IPS-18a (cell line): ENCODE data around the gene OBSCN.

ENCODE experiments used
- H3K27ac ChIP-seq: one replicate; pipeline ENCODE4 v1.5.1; 2013; ENCODE audit warnings: low read length
- H3K27me3 ChIP-seq: one replicate; pipeline ENCODE4 v1.6.1; 2013; ENCODE audit warnings: mild to moderate bottlenecking, low read length; ENCODE audit not compliant: control insufficient read depth, insufficient read depth
- H3K36me3 ChIP-seq: one replicate; pipeline ENCODE4 v1.6.1; 2013; ENCODE audit warnings: low read depth, low read length; ENCODE audit not compliant: control insufficient read depth
- H3K4me1 ChIP-seq: one replicate; pipeline ENCODE4 v1.6.1; 2013; ENCODE audit warnings: low read depth, low read length; ENCODE audit not compliant: control insufficient read depth
- H3K4me3 ChIP-seq: one replicate; pipeline ENCODE4 v1.5.1; 2013; ENCODE audit warnings: low read length
- H3K9ac ChIP-seq: one replicate; pipeline ENCODE4 v1.6.1; 2013; ENCODE audit warnings: mild to moderate bottlenecking, low read length, moderate library complexity
- H3K9me3 ChIP-seq: one replicate; pipeline ENCODE4 v1.6.1; 2013; ENCODE audit warnings: low read depth, low read length; ENCODE audit not compliant: control insufficient read depth

The OBSCN gene

GRCh38 chr1:228308085-228308601, 100.3 kb downstream of the OBSCN start:
- no peak overlapping the region for H3K27ac ChIP-seq
- H3K9ac ChIP-seq, result no peak overlapping the region
- H3K27me3 ChIP-seq, result no peaks in the 10 kb centered on the region
- H3K4me3 ChIP-seq, result no peak overlapping the region
- H3K4me1 ChIP-seq, result no peaks in the 10 kb centered on the region
- no peaks in the 10 kb centered on the region for H3K9me3 ChIP-seq
- H3K36me3 ChIP-seq, result no peaks in the 10 kb centered on the region

- Histone ChIP-seq H3K36me3 (no peaks in the 10 kb centered on the region), H3K4me3 (no peak overlapping the region), H3K27ac (no peak overlapping the region), H3K27me3 (no peaks in the 10 kb centered on the region), H3K9me3 (no peaks in the 10 kb centered on the region), H3K9ac (no peak overlapping the region), H3K4me1 (no peaks in the 10 kb centered on the region)
Measured at GRCh38 chr1:228308628-228309325, 100.9 kb downstream of the OBSCN start.

- Histone ChIP-seq H3K36me3 (no peaks in the 10 kb centered on the region), H3K9ac (no peak overlapping the region), H3K4me1 (no peaks in the 10 kb centered on the region), H3K27me3 (no peaks in the 10 kb centered on the region), H3K4me3 (no peak overlapping the region), H3K9me3 (no peaks in the 10 kb centered on the region), H3K27ac (no peak overlapping the region)
Measured at GRCh38 chr1:228309326-228310067, 101.7 kb downstream of the OBSCN start.

- Histone ChIP-seq H3K36me3 (no peaks in the 10 kb centered on the region), H3K9me3 (no peaks in the 10 kb centered on the region), H3K27ac (no peak overlapping the region), H3K9ac (no peak overlapping the region), H3K4me1 (no peaks in the 10 kb centered on the region), H3K4me3 (no peak overlapping the region), H3K27me3 (no peaks in the 10 kb centered on the region)
Measured at GRCh38 chr1:228310162-228310792, 102.4 kb downstream of the OBSCN start.

GRCh38 chr1:228311091-228311490, 103.2 kb downstream of the OBSCN start:
- Histone ChIP-seq H3K4me3 (no peak overlapping the region), H3K36me3 (no peaks in the 10 kb centered on the region), H3K9ac (no peak overlapping the region), H3K27ac (no peak overlapping the region), H3K27me3 (no peaks in the 10 kb centered on the region), H3K9me3 (no peaks in the 10 kb centered on the region), H3K4me1 (no peaks in the 10 kb centered on the region)

GRCh38 chr1:228312136-228312764, 104.4 kb downstream of the OBSCN start:
- no peaks in the 10 kb centered on the region for H3K9me3 ChIP-seq
- no peak overlapping the region for H3K4me3 ChIP-seq
- H3K36me3 ChIP-seq, result no peaks in the 10 kb centered on the region
- H3K27ac ChIP-seq, result no peak overlapping the region
- no peaks in the 10 kb centered on the region for H3K27me3 ChIP-seq
- H3K4me1 ChIP-seq, result no peaks in the 10 kb centered on the region
- no peak overlapping the region for H3K9ac ChIP-seq

- Histone ChIP-seq H3K4me1 (no peaks in the 10 kb centered on the region), H3K36me3 (no peaks in the 10 kb centered on the region), H3K4me3 (no peak overlapping the region), H3K27me3 (no peaks in the 10 kb centered on the region), H3K27ac (no peak overlapping the region), H3K9ac (no peak overlapping the region), H3K9me3 (no peaks in the 10 kb centered on the region)
Measured at GRCh38 chr1:228313536-228314277, 105.9 kb downstream of the OBSCN start.

GRCh38 chr1:228314315-228314657, 106.4 kb downstream of the OBSCN start:
- peaks cover 3% of the 10 kb centered on the region for H3K36me3 ChIP-seq
- no peaks in the 10 kb centered on the region for H3K27me3 ChIP-seq
- no peak overlapping the region for H3K9ac ChIP-seq
- no peaks in the 10 kb centered on the region for H3K9me3 ChIP-seq
- H3K4me3 ChIP-seq, result no peak overlapping the region
- H3K27ac ChIP-seq, result no peak overlapping the region
- H3K4me1 ChIP-seq, result no peaks in the 10 kb centered on the region

- no peak overlapping the region for H3K9ac ChIP-seq
- H3K36me3 ChIP-seq, result peaks cover 9% of the 10 kb centered on the region
- H3K27me3 ChIP-seq, result no peaks in the 10 kb centered on the region
- H3K4me3 ChIP-seq, result no peak overlapping the region
- no peaks in the 10 kb centered on the region for H3K9me3 ChIP-seq
- H3K27ac ChIP-seq, result no peak overlapping the region
- H3K4me1 ChIP-seq, result no peaks in the 10 kb centered on the region
Measured at GRCh38 chr1:228314658-228315483, 107.0 kb downstream of the OBSCN start.

- Histone ChIP-seq H3K27ac (no peak overlapping the region), H3K9ac (no peak overlapping the region), H3K4me1 (no peaks in the 10 kb centered on the region), H3K9me3 (no peaks in the 10 kb centered on the region), H3K4me3 (no peak overlapping the region), H3K27me3 (no peaks in the 10 kb centered on the region), H3K36me3 (peaks cover 16% of the 10 kb centered on the region)
Measured at GRCh38 chr1:228315484-228315944, 107.7 kb downstream of the OBSCN start.
